ENCODE data around the gene NOL12.

Gene NOL12, protein sequence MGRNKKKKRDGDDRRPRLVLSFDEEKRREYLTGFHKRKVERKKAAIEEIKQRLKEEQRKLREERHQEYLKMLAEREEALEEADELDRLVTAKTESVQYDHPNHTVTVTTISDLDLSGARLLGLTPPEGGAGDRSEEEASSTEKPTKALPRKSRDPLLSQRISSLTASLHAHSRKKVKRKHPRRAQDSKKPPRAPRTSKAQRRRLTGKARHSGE

DNA sequence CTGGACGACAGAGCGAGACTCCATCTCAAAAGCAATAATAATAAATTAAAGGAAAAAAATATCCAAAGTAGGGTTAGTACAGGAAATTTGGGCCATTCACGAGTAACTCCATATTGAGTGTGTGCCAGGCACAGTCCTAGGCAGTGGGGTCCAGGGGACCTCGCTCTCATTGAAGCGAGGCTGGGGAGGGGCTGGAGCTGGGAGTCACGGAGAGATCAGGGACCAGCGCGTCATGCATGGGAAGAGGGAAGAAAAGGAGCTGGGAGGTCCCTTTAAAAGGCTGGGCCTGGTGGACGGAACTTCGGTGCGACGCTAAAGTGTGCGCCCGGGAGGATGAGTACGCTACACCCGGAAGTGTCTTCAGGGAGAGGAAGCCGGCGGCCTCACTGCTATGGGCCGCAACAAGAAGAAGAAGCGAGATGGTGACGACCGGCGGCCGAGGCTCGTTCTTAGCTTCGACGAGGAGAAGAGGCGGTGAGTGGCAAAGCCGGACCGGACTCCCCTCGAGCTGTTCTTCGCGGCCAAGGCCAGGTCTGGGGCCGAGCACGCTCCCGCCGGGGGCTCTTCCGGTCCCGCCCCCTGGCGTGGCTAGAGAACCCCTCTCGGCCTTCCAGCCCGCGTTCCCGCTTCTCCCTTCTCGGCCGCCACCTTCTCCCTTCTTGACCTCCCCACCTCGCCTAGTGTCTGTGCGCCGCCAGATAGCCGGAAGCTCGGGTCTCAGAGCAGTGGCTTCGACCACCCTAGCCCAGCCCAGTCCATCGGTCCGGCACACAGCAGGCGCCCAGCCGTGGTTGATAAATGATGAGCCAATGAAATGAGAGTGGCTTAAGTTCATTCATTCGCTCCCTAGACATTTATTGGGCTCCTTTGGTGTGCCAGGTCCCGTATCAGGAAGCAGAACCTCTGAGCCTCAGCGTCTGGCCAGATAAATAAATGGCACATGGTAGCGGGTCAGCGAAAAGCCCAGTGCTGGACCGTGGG lies at the start of gene NOL12:
Gene NOL12, plus strand, starts transcription at position 342 of the 981 bp plus-strand sequence. Its CDS starts 50 bp downstream, at position 392.
- H3K4me1 Mint-ChIP-seq (ENCODE audit: low read depth): peaks cover 20% of the 10 kb centered on the region
- H3K4me3 Mint-ChIP-seq: peak within 1 kb of the TSS; percentile 94
- peaks cover 9% of the 10 kb centered on the region for H3K36me3 Mint-ChIP-seq
- no peaks in the 10 kb centered on the region for H3K9me3 Mint-ChIP-seq (ENCODE audit: low read depth)
- H3K27ac Mint-ChIP-seq: peak within 1 kb of the TSS; percentile 98
- no peaks in the 10 kb centered on the region for H3K27me3 Mint-ChIP-seq

DNA sequence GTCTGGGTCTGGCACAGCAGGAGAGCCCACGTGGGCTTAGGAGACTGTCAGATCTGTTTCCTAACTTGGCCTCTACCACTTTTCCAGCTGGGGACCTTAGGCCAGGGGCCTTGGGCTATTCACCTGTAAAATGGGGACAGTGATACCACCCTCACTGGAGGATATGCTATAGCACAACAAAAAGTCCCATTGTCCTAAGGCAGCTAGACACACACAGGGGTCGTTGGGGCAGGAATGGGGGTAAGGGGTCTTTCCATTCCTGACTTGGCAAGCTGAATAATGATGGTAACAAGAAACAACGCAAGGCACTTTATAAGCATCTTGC lies 49.2 kb upstream of the NOL12 start:
- no peaks in the 10 kb centered on the region for H3K36me3 Mint-ChIP-seq
- peak overlapping the region; percentile 68 for H3K27ac Mint-ChIP-seq
- H3K4me3 Mint-ChIP-seq: no peak overlapping the region
- peaks cover 66% of the 10 kb centered on the region for H3K4me1 Mint-ChIP-seq (ENCODE audit: low read depth)
- no peaks in the 10 kb centered on the region for H3K27me3 Mint-ChIP-seq
- no peaks in the 10 kb centered on the region for H3K9me3 Mint-ChIP-seq (ENCODE audit: low read depth)

DNA sequence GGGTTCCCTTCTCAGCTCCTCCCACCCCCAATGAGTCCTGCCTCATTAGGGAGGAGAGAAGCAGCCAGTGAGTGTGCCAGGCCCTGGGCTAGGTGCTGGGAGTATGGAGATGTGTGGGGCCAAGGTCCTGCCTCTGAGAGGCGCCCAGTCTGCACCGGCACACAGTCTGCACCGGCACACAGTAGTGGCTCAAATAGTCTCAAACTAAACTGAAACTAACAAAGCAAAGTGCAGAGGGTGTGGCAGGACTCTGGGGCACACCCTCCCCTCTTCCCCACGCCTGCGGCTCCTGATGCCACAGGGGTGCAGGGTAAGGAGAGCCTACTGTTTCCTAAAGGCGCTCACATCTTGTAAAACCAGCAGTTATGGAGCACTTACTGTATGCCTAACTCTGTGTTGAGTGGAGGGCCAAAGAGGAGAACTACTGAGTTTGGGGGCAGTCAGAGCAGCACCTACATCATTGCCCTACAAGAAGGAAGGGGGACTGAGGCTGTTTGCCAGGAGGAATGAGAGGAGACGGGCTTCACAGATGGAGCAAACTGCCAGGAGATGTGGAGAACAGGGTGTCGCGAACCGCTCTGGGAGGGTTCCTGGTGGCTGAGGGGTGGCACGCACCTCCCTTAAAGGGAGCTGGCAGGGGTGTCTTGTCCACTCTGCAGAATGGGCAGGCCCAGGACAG lies 47.6 kb upstream of the NOL12 start:
- Mint-ChIP-seq H3K9me3 (ENCODE audit: low read depth) (no peaks in the 10 kb centered on the region), H3K27me3 (no peaks in the 10 kb centered on the region), H3K27ac (peak overlapping the region; percentile 91), H3K4me1 (ENCODE audit: low read depth) (peaks cover 65% of the 10 kb centered on the region), H3K4me3 (peak overlapping the region; percentile 93), H3K36me3 (no peaks in the 10 kb centered on the region)

DNA sequence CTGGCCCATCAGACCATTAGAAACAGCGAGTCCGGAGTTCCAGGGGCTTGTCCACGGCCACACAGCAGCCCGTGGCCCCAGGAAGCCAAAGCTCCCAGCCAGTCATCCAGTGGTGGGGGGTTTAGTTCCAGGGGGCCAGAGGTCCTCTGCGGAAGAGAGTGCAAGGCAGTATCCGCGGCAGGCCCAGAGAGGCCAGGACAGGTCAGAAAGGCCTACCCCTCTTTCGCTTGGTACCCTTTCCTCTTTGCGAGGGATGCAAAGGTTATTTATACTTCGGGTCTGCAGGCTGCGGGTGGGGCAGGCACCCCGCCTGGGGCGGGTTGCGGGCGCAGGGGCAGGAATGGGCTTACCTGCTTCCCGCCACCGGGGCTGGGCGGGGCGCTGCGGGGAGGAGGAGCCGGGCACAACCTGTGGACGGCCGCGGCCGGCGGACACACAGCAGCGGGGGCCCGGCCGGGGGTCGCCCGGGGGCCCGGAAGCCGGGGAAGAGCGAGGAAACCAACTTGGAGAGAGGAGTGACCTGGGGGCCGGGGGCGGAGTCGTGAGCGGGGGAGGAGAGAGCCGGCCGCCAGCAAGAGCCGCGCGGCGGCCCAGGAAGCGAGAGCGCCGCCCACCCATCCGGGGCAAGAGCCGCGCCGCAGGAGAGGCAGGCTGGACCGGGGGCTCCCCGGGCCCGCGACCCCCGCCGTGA lies 46.9 kb upstream of the NOL12 start, which contains the start of gene SH3BP1:
Gene SH3BP1, plus strand, starts transcription at position 600 of the 691 bp plus-strand sequence. CDS start 119 bp downstream, outside the sequence.
- H3K36me3 Mint-ChIP-seq: no peaks in the 10 kb centered on the region
- peak within 1 kb of the TSS; percentile 93 for H3K4me3 Mint-ChIP-seq

DNA sequence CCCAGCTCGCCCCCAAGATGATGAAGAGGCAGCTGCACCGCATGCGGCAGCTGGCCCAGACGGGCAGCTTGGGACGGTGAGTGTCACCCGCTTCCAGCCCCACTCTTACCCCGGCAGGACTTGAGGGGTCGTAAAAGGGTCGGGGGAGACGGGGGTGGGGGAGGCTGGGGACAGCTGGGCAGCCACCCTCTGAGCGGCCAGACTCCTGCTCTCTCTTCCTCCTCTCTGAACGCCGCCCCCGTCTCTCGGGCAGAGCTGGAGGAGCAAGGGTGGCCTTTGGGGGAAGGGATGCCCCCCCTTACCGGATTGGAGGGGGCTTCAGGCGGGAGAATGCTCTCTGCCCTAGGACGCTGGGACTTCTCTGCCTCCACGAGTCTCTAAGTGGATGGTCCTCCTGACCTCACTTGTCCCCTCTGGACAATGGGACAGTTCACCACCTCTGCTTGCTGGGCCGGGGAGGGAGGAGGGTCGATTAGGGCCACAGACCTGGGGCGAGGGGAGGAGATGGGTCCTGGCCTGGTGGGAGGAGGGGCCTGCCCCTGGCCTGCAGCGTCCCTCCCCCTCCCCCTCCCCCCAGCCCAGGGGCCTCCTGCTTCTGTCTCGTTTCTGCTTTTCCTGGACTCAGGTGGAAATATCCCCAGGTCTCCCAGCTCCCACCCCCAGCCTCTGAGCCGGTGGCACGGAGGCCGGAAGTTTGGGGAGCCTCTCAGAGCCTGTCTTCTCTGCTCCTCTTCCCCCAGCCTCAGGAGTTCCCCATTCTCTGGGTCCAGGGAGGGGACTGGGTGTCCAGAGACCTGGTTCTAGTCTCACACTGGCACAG lies 46.2 kb upstream of the NOL12 start:
- Mint-ChIP-seq H3K4me3 (peak overlapping the region; percentile 93), H3K27me3 (no peaks in the 10 kb centered on the region), H3K27ac (peak overlapping the region; percentile 95), H3K36me3 (no peaks in the 10 kb centered on the region), H3K9me3 (ENCODE audit: low read depth) (no peaks in the 10 kb centered on the region), H3K4me1 (ENCODE audit: low read depth) (peaks cover 57% of the 10 kb centered on the region)

More for the DNA sequence above, 46.9 kb upstream of the NOL12 start, which contains the start of gene SH3BP1:
- Mint-ChIP-seq H3K9me3 (ENCODE audit: low read depth) (no peaks in the 10 kb centered on the region), H3K4me1 (ENCODE audit: low read depth) (peaks cover 64% of the 10 kb centered on the region), H3K27me3 (no peaks in the 10 kb centered on the region), H3K27ac (peak within 1 kb of the TSS; percentile 95)

DNA sequence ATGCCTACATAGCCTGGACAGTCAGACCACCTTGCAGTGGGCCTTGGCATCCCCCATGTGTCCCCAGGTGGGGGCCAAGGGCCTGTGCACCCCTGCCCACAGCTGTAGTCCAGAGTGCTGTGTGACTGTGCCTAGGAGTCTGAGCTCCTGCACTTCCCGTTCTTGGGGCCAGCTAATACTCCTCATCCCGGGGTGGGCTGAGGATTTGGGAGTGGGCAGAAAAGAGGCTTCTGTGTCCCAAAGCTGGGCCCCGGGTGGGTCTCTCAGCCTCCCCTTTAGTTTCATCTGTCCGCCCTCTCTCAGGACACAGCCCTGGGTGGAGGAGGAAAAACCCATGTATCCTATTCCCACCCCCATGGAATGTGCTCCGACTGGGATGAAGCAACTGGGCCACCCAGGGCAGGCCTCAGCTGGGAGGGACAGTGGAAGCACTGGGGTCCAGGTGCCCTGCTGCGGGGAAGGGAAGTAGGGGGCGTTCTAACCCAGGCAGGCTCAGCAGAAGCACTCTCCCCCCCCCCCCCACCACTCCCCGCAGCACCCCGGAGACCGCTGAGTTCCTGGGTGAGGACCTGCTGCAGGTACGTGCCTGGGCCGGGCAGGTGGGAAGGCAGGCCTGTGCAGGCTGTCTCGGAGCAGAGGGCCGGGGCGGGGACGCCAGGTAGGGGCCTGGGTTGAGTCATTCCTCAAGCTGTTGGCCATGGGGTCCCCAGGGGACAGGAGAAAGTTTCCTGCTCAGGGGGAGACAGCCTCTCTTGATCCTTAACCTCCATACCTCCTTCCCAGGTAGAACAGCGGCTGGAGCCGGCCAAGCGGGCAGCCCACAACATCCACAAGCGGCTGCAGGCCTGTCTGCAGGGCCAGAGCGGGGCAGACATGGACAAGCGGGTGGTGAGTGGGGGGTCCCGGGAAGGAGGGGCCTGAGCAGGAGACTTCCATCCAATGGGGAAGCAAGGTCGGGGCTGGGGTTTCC lies 45.3 kb upstream of the NOL12 start:
- no peaks in the 10 kb centered on the region for H3K9me3 Mint-ChIP-seq (ENCODE audit: low read depth)
- H3K4me3 Mint-ChIP-seq: peak overlapping the region; percentile 93
- peak overlapping the region; percentile 95 for H3K27ac Mint-ChIP-seq
- peaks cover 51% of the 10 kb centered on the region for H3K4me1 Mint-ChIP-seq (ENCODE audit: low read depth)
- no peaks in the 10 kb centered on the region for H3K27me3 Mint-ChIP-seq
- no peaks in the 10 kb centered on the region for H3K36me3 Mint-ChIP-seq

DNA sequence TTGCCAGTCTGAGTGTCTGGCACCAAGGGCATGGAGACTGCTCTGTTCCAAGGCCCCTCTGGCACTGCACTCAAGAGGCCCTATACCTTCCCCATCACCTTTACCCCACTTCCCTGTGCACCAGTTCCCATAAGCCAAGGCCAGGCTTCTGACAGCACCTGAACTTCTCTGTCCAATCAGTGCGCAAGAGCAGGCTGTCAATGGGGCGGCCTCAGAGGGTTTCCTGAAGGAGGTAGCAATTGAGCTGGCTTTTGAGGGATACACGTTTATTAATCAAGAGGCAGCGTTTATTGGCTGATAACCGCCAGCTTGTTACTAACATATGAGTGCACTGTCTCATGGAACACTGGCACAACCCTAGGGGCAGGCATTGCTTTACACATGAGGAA lies 44.6 kb upstream of the NOL12 start:
- H3K27ac Mint-ChIP-seq: peak overlapping the region; percentile 46
- no peaks in the 10 kb centered on the region for H3K9me3 Mint-ChIP-seq (ENCODE audit: low read depth)
- no peaks in the 10 kb centered on the region for H3K27me3 Mint-ChIP-seq
- no peaks in the 10 kb centered on the region for H3K36me3 Mint-ChIP-seq
- H3K4me3 Mint-ChIP-seq: peak overlapping the region; percentile 46
- H3K4me1 Mint-ChIP-seq (ENCODE audit: low read depth): peaks cover 45% of the 10 kb centered on the region

DNA sequence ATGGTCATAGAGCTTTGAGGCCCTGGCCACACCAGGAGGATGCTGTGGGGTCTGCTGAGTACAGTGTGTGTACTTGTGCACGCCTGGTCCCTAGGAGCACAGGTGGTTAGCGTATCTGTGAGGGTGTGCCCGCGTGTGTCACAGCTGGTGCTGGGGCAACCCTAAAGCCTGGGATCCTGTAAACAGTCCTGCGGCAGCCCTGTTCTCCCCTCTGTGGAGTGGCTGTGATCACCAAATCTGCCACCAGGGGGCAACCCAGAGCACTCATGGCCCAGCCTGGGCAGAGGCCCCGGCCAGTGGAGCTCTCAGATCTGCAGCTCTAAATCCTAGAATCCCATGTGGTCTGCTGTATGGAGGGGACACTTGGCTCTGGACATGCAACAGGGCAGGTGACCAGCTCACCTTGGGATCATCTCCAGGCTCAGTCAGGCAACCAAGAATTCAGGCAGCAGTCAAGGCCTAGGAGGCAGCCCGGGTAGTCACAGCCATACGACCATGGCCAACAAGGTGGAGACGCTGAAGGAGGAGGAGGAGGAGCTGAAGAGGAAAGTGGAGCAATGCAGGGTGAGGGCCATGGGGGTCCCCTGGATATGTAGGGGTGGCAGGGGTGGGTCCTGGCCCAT lies 42.8 kb upstream of the NOL12 start:
- Mint-ChIP-seq H3K4me1 (ENCODE audit: low read depth) (peaks cover 29% of the 10 kb centered on the region), H3K9me3 (ENCODE audit: low read depth) (no peaks in the 10 kb centered on the region), H3K27me3 (no peaks in the 10 kb centered on the region), H3K27ac (peak overlapping the region; percentile 76), H3K36me3 (no peaks in the 10 kb centered on the region), H3K4me3 (peak overlapping the region; percentile 57)

DNA sequence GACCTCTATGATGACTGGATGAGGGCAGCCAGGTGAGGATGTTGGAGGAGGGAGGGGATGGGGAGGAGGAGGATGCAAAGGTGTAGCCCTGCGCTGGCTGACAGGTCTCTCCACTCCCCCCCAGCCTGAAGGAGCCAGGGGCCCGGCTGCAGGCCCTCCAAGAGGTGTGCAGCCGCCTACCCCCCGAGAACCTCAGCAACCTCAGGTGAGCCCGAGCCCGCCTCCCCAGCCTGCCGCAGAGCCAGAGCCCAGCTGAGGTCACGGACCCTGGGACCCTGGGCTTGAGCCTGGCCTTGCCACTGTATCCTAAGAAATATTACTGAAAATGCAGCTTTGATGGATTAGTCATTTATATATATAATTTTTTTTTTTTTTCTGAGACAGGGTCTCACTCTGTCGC lies 38.8 kb upstream of the NOL12 start:
- Mint-ChIP-seq H3K4me1 (ENCODE audit: low read depth) (peaks cover 15% of the 10 kb centered on the region), H3K36me3 (peaks cover 2% of the 10 kb centered on the region), H3K27ac (no peak overlapping the region), H3K27me3 (no peaks in the 10 kb centered on the region), H3K4me3 (no peak overlapping the region), H3K9me3 (ENCODE audit: low read depth) (no peaks in the 10 kb centered on the region)

DNA sequence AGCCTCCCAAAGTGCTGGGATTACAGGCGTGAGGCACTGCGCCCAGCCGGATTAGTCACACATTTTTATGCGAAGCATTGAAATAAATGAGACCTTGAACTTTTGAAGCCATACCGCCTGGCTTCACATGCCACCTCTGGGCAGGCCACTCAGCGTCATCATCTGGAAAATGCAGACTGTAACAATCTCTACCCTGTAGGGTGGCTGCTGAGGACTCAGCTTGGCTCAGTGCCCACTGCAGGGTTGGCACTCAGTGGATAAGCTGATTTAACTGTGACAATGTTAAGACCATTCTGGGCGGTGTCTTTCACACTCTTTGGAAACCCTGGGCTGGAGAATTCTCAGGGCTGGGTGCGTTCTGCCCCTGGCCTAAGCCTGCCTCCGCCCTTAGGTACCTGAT lies 38.2 kb upstream of the NOL12 start:
- Mint-ChIP-seq H3K27ac (no peak overlapping the region), H3K4me1 (ENCODE audit: low read depth) (peaks cover 11% of the 10 kb centered on the region), H3K36me3 (peaks cover 2% of the 10 kb centered on the region), H3K4me3 (no peak overlapping the region), H3K27me3 (no peaks in the 10 kb centered on the region), H3K9me3 (ENCODE audit: low read depth) (no peaks in the 10 kb centered on the region)

DNA sequence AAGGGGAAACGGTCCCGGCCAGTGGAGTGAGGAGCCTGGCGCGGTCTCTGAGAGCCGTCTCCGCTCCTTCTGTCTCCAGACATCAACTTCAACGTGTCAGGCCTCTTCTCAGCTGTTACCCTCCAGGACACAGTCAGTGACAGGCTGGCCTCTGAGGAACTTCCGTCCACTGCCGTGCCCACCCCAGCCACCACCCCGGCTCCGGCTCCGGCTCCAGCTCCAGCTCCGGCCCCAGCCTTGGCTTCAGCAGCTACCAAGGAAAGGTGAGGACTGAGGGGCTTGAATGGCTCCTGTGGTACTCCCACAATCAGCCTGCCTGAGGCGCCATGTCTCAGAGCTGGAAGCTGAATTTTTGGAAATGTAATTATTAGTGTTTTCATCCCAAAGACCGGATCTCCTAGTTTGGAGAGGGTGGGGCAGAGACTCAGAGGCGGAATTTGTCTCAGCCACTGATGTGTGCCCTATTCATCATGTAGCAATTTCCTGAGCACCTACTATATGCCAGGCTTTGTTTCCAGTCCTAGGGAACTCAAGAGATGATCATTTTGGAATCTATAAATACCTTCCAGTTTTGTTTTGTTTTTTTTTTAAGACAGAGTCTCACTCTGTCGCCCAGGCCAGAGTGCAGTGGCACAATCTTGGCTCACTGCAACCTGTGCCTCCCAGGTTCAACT lies 35.5 kb upstream of the NOL12 start:
- peaks cover 2% of the 10 kb centered on the region for H3K36me3 Mint-ChIP-seq
- no peak overlapping the region for H3K4me3 Mint-ChIP-seq
- no peak overlapping the region for H3K27ac Mint-ChIP-seq
- H3K4me1 Mint-ChIP-seq (ENCODE audit: low read depth): no peaks in the 10 kb centered on the region
- H3K9me3 Mint-ChIP-seq (ENCODE audit: low read depth): no peaks in the 10 kb centered on the region
- no peaks in the 10 kb centered on the region for H3K27me3 Mint-ChIP-seq

DNA sequence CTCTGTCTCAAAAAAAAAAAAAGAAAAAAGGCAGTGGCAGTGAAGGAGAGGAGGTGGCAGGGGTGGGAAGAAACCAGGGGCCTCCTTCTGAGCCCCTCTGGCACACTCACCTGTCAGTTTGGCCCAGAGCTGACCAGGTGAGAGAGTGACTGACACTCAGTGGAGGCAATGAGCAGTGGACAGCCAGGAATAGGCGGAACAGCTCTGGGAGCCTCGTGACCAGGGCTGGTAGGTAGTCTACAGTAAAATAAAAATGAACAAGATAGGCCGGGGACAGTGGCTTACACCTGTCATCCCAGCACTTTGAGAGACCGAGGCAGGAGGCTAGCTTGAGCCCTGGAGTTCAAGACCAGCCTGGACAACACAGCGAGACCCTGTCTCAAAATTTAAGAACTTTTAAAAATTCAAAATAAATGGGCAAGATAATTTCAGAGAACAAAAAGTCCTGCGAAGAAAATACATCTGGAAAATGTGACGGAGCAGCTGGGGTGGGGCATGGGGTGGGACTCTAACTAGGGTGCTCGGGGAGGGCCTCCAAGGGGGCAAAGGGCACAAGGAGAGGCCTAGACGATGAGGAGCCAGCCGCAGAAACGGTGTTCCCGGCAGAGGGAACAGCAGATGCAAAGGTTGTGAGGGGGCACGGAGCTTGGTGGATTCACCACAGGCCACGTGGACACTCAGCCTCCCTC lies 31.4 kb upstream of the NOL12 start:
- H3K4me3 Mint-ChIP-seq: no peak overlapping the region
- peaks cover 16% of the 10 kb centered on the region for H3K4me1 Mint-ChIP-seq (ENCODE audit: low read depth)
- no peaks in the 10 kb centered on the region for H3K27me3 Mint-ChIP-seq
- H3K9me3 Mint-ChIP-seq (ENCODE audit: low read depth): no peaks in the 10 kb centered on the region
- peaks cover 2% of the 10 kb centered on the region for H3K36me3 Mint-ChIP-seq
- no peak overlapping the region for H3K27ac Mint-ChIP-seq

Measured in activated naive CD8-positive, alpha-beta T cell (primary cell).